Inflammatory macrophage treated with lipopolysaccharide for 4 hours (primary cell): Measurements from ENCODE around the gene C2CD4C.

Experiments
- DNase-seq: peaks from one replicate; pipeline ENCODE4 v3.0.0-alpha.2; 2020

The C2CD4C gene

DNA sequence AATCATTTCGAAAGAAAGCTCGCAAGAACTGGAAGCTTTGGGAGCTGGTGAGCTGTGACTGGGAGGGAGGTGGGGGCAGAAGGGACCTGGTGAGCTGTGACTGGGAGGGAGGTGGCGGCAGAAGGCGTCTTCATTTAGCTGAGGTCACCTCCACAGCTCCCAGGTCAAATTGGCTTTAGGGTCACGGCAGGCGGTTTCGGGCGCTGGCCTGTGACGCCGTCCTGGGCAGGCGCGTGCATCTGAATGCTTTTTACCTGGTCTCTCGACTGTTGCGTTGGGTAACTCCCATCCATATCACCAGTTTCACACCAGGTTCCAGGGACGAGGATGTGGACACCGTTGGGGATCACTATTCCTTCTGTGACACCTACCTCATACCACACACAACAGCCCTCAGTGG, 29.2 kb downstream of the C2CD4C start:
- no peak for DNase-seq

DNA sequence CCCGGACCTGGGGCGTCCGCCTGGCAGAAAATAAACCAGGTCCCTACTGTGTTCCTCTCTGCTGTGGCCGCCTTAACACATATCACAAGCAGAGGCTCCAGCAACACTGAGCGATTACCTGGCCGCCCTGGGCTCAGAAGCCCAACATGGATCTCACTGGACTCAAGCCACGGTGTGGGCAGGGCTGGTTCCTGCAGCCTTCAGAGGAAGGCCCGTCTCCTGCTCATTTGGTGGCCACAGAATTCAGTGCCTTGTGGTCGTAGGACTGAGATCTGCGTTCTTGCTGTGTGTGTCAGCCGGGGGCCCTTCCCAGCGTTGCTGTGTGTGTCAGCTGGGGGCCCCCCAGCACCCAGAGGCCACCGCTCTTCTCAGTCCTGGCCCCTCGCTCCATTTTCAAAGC, 30.2 kb downstream of the C2CD4C start:
- no peak for DNase-seq

DNA sequence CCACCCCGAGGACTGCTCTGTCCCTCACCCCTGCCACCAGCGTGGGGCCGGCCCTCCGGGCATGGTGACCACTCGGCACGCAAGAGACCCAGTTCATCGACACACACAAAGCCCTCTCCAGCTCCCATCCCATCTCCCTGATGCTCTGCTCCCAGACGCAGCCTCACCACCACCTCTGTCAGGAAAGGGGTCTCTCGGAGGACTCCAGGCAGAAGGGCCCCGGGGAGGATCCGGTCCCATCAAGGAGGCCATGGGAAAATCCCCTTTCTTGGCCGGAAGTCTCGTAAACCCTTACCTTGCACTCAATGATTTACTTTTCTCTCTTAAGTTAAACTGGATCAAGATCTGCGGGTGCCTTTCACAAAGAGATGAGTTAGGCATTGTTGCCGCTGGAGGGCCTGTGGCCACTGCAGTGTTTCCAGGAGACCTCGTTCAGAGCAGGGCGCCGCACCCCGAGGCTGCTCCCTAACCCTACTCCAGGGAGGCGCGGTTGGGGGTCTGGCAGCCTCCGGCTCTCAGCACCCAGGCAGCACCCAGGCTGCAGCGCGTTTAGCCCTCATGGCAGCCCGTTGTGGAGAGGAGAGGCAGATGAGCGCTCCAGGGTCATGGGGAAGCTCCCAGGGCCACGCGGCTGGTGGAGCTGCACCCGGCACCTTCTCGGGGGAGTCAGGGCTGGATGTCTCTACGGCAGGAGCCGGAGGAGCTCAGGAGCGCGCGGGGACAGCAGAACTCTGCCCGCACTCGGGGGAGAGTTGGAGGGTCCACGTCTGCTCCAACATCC, 31.0 kb downstream of the C2CD4C start:
- no peak for DNase-seq

GRCh38 chr19:376111-376470, 32.9 kb downstream of the C2CD4C start:
- no peak for DNase-seq

DNA sequence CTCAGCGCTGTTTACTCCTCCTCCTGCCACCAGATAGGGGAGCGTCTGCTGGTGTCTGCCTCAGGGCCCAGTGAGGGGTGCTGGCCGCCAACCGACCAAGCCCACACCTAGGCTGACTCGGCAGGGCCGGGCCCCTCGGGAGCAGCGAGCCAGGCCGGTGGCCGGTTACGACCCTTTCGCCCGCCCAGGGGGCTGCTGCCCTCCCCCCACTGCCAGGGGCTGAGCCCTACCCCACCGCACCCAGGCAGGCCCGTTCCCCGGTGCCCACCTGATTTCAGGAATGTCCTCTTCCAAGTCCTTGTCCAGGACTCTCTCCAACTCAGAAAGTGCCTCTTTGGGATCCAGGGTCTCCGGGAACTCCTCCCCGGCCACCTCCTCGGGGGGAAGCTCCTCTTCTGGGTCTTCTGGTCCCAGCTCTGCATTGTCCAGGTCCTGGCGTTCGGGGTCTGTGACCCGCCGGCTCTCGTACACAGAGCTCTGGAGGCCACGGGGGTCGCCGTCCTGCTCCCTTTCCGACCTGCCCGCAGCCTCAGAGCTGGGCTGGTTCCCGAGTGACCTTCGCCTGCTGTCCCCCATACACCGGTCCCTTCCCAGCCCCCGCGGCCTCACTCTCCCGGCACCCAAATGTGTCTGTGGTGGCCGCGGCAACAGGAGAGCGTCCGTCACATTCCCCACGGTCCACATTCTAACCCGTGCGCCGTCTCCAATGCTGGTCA, 33.4 kb downstream of the C2CD4C start:
- DNase-seq: no peak

DNA sequence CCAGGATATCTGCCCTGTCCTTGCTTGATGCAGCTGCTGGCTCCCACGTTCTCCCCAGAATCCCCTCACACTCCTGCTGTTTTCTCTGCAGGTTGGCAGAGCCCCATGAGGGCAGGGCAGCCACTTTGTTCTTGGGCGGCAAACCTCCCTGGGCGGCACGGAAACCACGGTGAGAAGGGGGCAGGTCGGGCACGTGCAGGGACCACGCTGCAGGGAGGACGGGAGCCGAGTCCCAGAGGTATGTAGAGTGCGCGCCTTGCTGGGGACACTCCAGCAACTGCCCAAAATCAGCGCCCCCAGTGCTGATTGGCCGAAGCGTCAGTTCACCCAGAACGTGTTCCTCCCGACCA, 34.1 kb downstream of the C2CD4C start:
- no peak for DNase-seq

GRCh38 chr19:374183-374885, 34.6 kb downstream of the C2CD4C start:
- no peak for DNase-seq

DNA sequence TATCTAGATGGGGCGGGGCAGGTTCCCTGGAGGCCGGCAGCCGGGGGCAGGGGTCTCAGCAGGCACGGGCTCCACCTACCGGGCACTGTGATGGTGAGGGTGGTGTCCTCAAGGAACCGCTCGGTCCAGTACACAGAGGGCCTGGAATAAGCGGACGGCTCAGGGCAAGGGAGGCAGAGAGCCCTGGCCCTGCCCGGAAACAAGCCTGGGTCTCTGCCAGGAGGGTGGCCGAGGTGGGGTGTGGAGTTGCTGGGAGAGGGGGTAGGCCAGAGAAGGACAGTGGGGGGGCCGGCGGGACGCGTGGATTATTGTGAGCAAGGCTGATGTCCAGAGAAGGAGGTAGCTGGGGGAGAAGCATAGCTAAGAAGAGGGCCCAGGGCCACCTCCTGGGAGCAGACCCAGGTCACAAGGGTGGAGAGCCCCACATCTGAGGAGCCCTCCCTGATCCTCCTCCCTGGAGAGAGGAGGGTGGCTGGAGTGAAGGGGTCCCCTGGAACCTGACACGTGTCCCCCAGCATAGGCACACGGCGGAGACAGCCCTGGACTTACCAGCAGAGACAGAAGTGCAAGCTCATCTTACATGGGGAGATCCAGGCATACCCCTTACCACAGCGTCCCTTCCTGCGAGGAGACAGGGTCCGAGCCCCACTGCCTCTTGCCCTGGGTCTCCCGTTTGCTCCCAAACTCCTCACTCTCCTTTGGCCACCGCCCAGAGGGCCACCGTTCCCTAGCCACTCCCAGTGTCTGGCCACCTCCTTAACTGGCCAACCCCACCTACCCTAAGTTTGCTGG, 35.4 kb downstream of the C2CD4C start:
- DNase-seq: no peak

DNA sequence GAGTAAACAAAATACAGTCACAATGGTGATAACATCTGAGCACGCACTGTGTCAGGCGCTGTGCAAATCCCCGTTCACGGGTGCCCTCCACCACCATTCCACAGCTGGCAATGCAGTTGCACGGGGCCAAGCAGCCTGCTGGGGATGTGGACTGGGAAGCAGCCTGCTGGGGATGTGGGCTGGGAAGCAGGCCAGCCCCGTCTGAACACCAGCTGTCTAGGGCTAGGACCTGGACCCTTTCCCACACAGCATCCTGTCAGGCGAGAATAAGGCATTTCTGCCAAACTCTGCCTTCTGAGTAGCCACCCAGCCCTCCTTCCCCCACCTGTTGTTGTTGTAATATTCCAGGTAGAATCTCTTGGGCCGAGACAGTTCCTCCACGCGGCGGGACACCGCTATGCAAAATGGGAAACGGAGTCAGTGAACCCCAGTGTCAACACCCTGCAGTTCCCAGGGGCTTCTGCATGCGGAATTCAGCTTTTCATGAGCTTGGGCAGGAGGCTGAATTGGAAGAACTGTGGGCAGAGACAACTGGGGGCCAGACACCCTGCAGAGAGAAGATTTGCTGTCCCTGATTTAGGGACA, 36.5 kb downstream of the C2CD4C start:
- DNase-seq: no peak

DNA sequence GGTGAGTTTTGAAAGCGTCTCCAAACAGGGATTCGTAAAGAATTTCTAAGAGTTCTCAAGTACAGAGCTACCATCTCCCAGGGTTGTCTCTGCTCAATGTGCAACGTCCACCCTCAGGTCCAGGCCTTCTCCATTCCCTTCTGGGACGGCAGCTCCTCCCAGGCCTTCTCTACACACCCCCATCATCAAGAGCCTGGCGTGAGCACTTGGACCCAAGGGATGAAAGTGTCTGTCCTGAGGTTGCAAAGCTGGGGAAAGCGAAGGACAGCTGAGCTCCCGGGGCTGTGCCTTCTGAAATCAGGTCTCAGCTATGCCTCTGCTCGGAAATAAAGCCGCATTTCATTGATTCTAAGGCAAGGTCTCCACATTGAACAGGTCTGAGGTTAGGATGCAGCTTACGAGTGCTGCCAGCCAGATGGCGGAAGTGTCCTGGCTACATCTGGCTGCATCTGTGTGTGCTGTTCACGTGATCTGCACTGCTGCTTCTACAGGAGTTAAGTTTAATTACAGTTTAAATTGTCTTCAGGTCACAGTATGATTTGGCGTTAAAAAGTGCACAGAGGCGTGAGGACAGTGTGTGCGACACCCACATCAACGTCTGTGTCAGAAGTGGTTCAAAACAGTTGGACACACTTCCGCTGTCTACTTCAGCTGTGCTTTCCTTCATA, 37.3 kb downstream of the C2CD4C start:
- DNase-seq: no peak

- DNase-seq: no peak
Observed at GRCh38 chr19:370641-371330, 38.2 kb downstream of the C2CD4C start.

GRCh38 chr19:369876-370275, 39.1 kb downstream of the C2CD4C start:
- no peak for DNase-seq

DNA sequence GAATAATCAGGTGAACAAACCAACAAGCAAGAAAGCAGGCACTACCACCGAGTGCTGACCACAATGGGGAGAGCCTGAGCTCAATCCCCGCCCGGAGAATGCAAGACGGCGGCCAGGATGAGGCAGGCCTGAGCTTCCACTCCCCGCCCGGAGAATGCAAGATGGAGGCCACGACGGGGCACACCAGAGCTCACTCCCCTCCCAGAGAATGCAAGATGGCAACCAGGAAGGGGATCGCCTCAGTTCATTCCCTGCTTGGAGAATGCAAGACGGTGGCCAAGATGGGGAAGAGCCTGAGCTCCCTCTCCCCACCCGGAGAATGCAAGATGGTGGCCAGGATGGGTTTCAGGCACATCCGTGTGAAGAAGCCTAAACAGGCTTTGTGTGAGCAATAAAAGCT, 39.7 kb downstream of the C2CD4C start:
- DNase-seq: no peak

DNA sequence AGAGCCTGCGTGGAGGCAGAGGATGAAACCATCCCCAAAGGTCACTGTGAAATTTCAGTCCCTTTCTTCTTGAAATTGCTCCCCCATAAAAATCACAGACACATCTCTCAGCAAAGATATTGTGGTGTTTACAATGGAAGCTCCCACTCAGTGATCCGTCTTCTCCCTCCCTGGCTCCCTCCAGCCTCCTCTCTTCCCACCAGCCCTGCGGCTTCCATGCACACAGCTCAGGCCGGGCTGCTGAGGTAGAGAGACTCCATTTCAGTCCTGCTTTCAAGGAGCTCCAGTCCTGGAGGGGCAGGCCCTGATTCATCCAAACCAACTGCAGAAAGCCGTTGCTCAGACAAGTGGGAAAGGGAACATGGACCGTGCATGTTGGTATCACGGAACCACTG, 40.3 kb downstream of the C2CD4C start:
- no peak for DNase-seq

- no peak for DNase-seq
Observed at GRCh38 chr19:367963-368629, 40.9 kb downstream of the C2CD4C start.

GRCh38 chr19:367561-367960, 41.4 kb downstream of the C2CD4C start:
- no peak for DNase-seq

DNA sequence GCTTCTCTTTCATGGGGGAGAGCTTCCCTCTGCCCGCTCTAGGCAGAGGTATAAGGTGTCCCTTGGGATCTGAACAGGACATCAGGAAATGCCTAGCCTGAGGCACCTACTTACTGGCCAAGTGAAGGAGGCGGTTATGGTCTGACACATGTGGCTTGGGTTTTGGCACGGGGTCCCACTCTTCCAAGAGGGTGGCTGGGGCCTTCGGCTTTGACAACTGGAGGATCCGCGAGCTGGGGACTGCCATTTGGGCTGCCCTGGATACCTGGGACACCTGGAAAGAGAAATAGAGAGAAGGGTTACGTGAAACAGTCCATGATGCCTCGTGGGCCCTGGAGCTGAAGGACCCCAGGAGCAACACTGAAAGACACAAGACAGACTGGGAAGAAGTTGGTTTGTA, 42.0 kb downstream of the C2CD4C start:
- no peak for DNase-seq

- DNase-seq: no peak
Observed at GRCh38 chr19:366205-366783, 42.7 kb downstream of the C2CD4C start.

GRCh38 chr19:364496-365287, 44.3 kb downstream of the C2CD4C start:
- no peak for DNase-seq

DNA sequence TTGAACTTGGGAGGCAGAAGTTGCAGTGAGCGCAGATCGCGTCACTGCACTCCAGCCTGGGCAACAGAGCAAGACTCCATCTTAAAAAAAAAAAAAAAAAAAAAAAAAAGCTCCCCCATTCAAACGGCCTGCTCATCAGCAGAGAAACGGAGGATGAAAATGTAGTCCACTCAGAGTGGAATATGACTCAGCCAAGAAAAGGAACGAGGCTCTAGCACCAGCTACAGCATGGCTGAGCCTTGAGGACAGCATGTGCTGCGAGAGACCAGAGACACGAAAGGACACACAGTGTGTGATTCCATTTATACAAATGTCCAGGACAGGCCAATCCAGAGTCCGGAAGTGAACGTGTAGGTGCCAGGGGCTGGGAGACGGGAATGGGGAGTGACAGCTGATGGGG, 46.3 kb downstream of the C2CD4C start:
- DNase-seq: no peak
